SH-SY5Y (cell line): ENCODE data around the gene RAB15.

Experiments used
- GATA2 ChIP-seq: IDR thresholded peaks from 2 replicates; pipeline ENCODE4 v1.6.1; 2011; ENCODE audit warnings: mild to moderate bottlenecking, low read depth, low read length
- GATA3 ChIP-seq: IDR thresholded peaks from 2 replicates; pipeline ENCODE4 v1.6.1; 2011; ENCODE audit warnings: low read depth, mild to moderate bottlenecking, low read length, moderate library complexity

The RAB15 gene

GRCh38 chr14:64899958-64900357 lies 72.2 kb downstream of the RAB15 start:
- TF ChIP-seq GATA3, result no peak
- TF ChIP-seq GATA2, result no peak
